HG02981 (cell line): ENCODE measurements around the gene ARHGAP4.

Experiments used
- ATAC-seq: cut with Tn5 transposase; IDR thresholded peaks from one replicate; pipeline ENCODE4 v1.9.1; 2021; ENCODE audit warnings: mild to moderate bottlenecking, moderate library complexity; ENCODE audit not compliant: unreplicated experiment

ARHGAP4 gene

GRCh38 chrX:153947009-153947769, 21.1 kb upstream of the ARHGAP4 start:
- peak; percentile 68 for ATAC-seq

DNA sequence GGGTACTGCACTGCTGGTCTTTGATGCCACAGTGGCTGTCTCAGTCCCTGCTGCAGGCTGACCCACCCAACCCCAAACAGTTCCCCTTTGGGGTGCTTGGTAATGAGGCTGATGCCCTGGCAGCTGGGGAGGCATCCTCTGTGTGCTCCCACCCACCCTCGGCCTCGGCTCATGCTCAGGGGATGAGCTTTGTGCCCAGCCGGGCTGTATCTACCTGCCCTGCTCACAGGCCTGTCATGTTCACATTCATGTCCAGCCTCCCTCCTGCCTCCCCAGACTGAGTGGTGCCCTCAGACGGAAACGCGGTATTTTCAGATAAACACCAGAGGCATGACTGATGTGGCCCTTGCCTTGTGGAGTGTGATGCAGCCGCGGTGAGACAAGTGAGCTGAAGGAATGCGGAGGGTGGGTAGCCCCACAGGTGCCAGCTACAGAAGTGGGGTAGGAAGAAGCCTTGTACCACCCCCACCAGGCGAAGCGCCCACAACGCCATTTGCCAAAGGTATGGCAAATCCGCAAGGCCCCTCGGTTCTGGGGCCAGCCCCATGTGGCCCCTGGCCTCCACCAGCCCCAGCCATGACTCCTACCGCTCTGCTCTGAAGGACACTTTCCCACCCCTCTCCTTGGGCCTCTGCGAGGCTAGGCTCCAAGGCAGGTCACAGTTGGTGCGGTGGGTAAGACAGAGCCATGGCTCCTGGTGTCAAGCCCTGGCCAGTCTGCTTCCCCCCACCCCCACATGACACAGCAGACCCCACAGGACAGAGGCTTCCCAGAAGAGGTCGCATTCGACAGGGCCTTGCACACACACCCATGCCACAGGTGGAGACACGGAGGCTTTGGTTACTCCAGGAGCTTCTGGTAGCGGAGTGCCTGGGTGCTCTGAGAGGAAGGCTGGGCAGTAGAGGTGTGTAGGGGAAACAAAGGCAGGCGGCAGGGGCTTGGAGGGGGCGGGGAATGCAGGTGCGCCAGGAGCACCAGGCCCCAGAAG, 20.2 kb upstream of the ARHGAP4 start:
- no peak for ATAC-seq

DNA sequence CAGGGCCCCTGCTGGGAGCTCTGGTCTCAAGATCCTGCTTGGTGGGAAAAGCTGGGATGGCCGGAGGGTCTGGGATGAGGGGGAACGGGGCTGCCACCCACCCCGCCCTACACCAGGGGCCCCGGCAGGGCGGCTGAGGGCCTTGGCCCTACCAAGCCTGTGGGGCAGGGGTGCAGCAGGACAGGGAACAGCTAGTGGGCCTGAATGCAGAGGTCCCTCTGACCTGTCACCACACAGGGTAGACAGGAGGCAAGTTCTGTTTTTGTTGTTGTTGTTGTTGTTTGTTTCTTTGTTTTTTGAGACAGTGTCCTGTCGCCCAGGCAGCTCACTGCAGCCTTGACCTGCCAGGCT, 18.7 kb upstream of the ARHGAP4 start:
- no peak for ATAC-seq

- ATAC-seq: no peak
Measured at GRCh38 chrX:153944140-153944799, 18.2 kb upstream of the ARHGAP4 start, which contains the start of gene RENBP. TSS of gene RENBP (minus strand) at chrX:153944643. CDS start at chrX:153944610, 33 bp downstream.

- ATAC-seq: no peak
Measured at GRCh38 chrX:153941336-153942252, 15.5 kb upstream of the ARHGAP4 start.

GRCh38 chrX:153939573-153939972, 13.5 kb upstream of the ARHGAP4 start:
- ATAC-seq: no peak

GRCh38 chrX:153938226-153938786, 12.2 kb upstream of the ARHGAP4 start:
- no peak for ATAC-seq

- no peak for ATAC-seq
Measured at GRCh38 chrX:153937056-153937455, 11.0 kb upstream of the ARHGAP4 start.

GRCh38 chrX:153935326-153935851, 9.3 kb upstream of the ARHGAP4 start:
- ATAC-seq: peak; percentile 22

DNA sequence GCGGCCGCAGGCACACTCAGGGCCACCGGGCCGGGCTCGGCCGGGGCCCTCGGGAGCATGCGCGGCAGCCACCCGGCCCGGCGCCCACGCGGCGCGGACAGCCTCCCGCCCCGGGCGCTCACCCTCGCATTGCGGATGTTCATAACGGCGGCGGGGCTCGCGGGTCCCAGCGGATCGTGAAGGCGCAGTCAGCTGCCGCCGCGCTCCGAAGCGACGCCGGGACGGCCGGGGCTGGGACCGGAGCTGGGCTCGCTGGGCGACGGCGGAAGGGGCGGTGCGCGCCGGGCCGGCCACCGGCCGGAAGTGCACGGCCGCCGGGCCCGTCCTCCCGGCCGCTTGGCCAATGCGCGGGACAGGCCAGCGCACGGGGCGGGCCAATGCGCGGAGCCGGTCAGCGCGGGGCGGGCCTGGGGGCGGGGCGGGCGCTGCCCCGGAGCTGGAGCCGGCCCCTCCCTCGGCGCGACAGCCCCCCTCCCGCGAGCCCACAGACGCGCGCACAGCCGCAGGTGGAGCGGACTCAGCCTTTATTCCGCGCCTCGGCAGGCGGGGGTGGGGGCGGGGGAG, 8.8 kb upstream of the ARHGAP4 start, which contains the start of gene NAA10:
Gene NAA10 (minus strand): TSS at position 276 of the 564 bp plus-strand sequence. CDS start 133 bp downstream, at position 143.
- peak; percentile 87 for ATAC-seq

DNA sequence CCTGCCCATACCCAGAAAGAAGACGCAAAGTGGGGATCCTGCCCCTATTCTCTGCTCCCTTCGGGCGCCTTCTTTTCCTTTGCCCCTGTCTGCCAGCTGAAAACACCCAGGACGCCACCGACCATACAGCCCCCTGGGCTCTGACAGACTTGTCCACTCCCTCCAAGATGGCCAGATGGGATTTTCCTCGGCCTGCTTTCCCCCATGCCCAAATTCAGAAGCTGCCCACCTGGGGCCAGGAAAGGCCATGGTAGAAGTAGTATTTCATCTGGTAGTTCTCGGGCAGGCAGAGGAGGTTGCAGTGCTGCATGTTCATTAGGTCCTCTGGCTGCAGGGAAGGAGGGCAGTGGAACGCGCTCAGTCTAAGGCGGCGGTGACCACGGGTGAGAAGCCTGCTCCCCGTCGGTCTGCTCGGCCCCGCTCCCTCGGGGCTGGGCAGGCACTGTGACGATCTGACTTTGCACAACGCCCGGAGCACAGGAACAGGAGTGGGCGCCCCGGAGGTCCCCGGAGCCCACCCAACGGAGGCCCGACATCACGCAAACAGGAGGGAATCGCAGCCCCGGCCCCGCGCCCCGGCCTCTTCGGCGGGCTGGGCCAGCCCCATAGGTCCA, 8.2 kb upstream of the ARHGAP4 start:
- ATAC-seq: peak; percentile 12

GRCh38 chrX:153933748-153934147, 7.7 kb upstream of the ARHGAP4 start:
- no peak for ATAC-seq

- no peak for ATAC-seq
Measured at GRCh38 chrX:153932220-153932915, 6.3 kb upstream of the ARHGAP4 start.

DNA sequence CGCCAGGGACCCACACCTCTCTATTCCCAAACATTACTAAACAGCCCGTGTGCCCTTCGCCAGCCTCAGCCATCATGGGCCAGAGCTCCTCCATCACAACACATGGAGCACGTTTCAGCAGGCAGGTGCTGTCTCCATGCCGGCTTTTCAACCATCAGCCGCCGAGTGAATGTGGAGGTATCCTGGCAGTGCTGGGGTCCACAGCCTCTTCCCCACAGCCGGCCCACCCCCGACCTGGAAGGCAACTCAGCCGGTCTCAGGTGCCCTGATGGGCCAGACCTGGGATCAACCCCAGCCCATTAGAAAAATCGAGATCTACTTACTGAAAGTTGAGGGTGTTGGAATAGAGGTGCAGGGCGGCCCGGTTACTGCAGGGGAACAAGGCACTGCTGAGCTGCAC, 5.7 kb upstream of the ARHGAP4 start:
- no peak for ATAC-seq

- no peak for ATAC-seq
Measured at GRCh38 chrX:153931151-153931550, 5.1 kb upstream of the ARHGAP4 start.

- no peak for ATAC-seq
Measured at GRCh38 chrX:153930011-153930910, 4.2 kb upstream of the ARHGAP4 start.

- ATAC-seq: no peak
Measured at GRCh38 chrX:153929576-153929975, 3.5 kb upstream of the ARHGAP4 start.
